ENCODE data around the gene DNAJC11. TPM values are rescaled to one million over a fixed set of nuclear protein-coding genes. Genes with fewer than 3 reads are reported as not detected.

The DNAJC11 gene
- total RNA-seq, 1 experiment from 2014 or later, result 61.0 TPM

DNA sequence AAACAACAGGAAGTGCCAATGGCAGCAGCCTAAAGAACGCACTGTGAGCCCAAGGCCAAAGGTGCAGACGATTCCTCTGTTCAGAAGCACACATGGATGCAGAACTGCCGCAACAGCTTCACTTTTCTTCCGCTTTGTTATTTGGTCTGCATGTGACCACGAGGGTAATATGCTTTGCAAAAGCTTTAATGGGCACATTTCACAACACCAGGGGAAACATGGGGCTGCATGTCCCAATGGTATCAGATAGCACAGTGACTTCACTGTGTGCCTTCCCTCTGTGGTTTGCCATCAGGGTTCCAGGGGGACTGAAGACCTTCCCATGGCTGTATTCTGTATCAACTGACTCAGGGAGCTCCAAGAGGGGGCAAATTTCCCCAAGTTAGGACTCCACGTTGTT lies 48.6 kb downstream of the DNAJC11 start:
- H3K9me3 Mint-ChIP-seq (ENCODE audit: unreplicated experiment), result no peaks in the 10 kb centered on the region
- Histone ChIP-seq H3K27me3 (replicated peaks; ENCODE audit: control insufficient read depth, insufficient read depth, low read length) (no peaks in the 10 kb centered on the region), H3K36me3 (ENCODE audit: control insufficient read depth, insufficient read depth, low read length) (peaks cover 1% of the 10 kb centered on the region; the same call in 1 of the 2 replicates), H3K4me1 (no peaks in the 10 kb centered on the region), H3K4me3 (ENCODE audit: low read depth, low read length) (no peak overlapping the region), H3K9me3 (no peaks in the 10 kb centered on the region)
- DNase-seq, result no peak
- TF ChIP-seq, protein P1, sequence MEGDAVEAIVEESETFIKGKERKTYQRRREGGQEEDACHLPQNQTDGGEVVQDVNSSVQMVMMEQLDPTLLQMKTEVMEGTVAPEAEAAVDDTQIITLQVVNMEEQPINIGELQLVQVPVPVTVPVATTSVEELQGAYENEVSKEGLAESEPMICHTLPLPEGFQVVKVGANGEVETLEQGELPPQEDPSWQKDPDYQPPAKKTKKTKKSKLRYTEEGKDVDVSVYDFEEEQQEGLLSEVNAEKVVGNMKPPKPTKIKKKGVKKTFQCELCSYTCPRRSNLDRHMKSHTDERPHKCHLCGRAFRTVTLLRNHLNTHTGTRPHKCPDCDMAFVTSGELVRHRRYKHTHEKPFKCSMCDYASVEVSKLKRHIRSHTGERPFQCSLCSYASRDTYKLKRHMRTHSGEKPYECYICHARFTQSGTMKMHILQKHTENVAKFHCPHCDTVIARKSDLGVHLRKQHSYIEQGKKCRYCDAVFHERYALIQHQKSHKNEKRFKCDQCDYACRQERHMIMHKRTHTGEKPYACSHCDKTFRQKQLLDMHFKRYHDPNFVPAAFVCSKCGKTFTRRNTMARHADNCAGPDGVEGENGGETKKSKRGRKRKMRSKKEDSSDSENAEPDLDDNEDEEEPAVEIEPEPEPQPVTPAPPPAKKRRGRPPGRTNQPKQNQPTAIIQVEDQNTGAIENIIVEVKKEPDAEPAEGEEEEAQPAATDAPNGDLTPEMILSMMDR (IDR thresholded peaks at IDR 0.05; ENCODE audit: insufficient read depth in 1 of 2, low read depth in 1 of 2, low read length in 1 of 2, severe bottlenecking in 1 of 2, unreplicated experiment in 1 of 2), result no peak
- intact Hi-C loops (cut with micrococcal nuclease; ENCODE audit: unreplicated experiment), result no loop called here
- H3K27me3 Mint-ChIP-seq (ENCODE audit: insufficient read depth, unreplicated experiment), result no peaks in the 10 kb centered on the region
- POLR2A ChIA-PET, result no interaction called here
- no peak overlapping the region for H3K27ac Mint-ChIP-seq (ENCODE audit: unreplicated experiment)
- no peaks in the 10 kb centered on the region for H3K4me1 Mint-ChIP-seq (ENCODE audit: low read depth, unreplicated experiment)
- no TSS peak for BruUV-seq (replicated peaks)
- peaks cover 25% of the 10 kb centered on the region for H3K36me3 Mint-ChIP-seq (ENCODE audit: insufficient read depth, unreplicated experiment)
- no peak overlapping the region for H3K4me3 Mint-ChIP-seq (ENCODE audit: unreplicated experiment)
- CTCF ChIA-PET, result no interaction called here

DNA sequence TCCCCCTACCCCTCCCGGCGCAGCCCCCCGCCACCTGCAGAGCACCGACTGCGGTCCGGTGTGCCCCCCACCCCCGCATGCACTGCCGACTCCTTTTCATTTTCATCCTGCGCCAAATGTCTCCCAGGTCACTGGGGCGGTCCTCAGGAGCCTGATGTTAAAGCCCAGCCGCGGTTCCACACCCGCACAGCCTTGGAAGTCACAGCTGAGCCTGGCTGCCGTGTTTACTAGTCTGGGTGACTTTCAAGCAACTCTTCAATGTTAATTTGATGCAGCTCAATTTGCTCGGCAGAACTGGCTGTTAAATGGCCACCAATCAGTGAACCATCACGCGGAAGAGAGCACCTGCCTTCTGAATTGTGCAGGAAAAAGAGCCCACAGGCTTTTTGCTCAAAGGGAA lies 49.7 kb downstream of the DNAJC11 start:
- Mint-ChIP-seq H3K9me3 (ENCODE audit: unreplicated experiment) (no peaks in the 10 kb centered on the region), H3K27ac (ENCODE audit: unreplicated experiment) (no peak overlapping the region), H3K4me1 (ENCODE audit: low read depth, unreplicated experiment) (no peaks in the 10 kb centered on the region), H3K36me3 (ENCODE audit: insufficient read depth, unreplicated experiment) (peaks cover 25% of the 10 kb centered on the region), H3K4me3 (ENCODE audit: unreplicated experiment) (no peak overlapping the region), H3K27me3 (ENCODE audit: insufficient read depth, unreplicated experiment) (no peaks in the 10 kb centered on the region)
- BruUV-seq (replicated peaks), result no TSS peak
- intact Hi-C loops (cut with micrococcal nuclease; ENCODE audit: unreplicated experiment), result no loop called here
- no peaks in the 10 kb centered on the region for H3K4me1 ChIP-seq
- CTCF ChIA-PET, result no interaction called here
- H3K4me3 ChIP-seq (ENCODE audit: low read depth, low read length), result no peak overlapping the region
- DNase-seq, result no peak
- POLR2A ChIA-PET, result no interaction called here
- H3K36me3 ChIP-seq (ENCODE audit: control insufficient read depth, insufficient read depth, low read length), result no peaks in the 10 kb centered on the region; the same call in 1 of the 2 replicates
- H3K27me3 ChIP-seq (replicated peaks; ENCODE audit: control insufficient read depth, insufficient read depth, low read length), result no peaks in the 10 kb centered on the region
- TF ChIP-seq, protein P1 (IDR thresholded peaks at IDR 0.05; ENCODE audit: insufficient read depth in 1 of 2, low read depth in 1 of 2, low read length in 1 of 2, severe bottlenecking in 1 of 2, unreplicated experiment in 1 of 2), result no peak
- no peaks in the 10 kb centered on the region for H3K9me3 ChIP-seq

GRCh38 chr1:6648556-6648955 lies 53.1 kb downstream of the DNAJC11 start:
- H3K27me3 Mint-ChIP-seq (ENCODE audit: insufficient read depth, unreplicated experiment), result no peaks in the 10 kb centered on the region
- ChIA-PET CTCF (no interaction called here), POLR2A (no interaction called here)
- no TSS peak for BruUV-seq (replicated peaks)
- TF ChIP-seq, protein P1 (IDR thresholded peaks at IDR 0.05; ENCODE audit: insufficient read depth in 1 of 2, low read depth in 1 of 2, low read length in 1 of 2, severe bottlenecking in 1 of 2, unreplicated experiment in 1 of 2), result no peak
- no peaks in the 10 kb centered on the region for H3K4me1 Mint-ChIP-seq (ENCODE audit: low read depth, unreplicated experiment)
- Histone ChIP-seq H3K36me3 (ENCODE audit: control insufficient read depth, insufficient read depth, low read length) (peaks cover 2% of the 10 kb centered on the region; the same call in 1 of the 2 replicates), H3K9me3 (no peaks in the 10 kb centered on the region), H3K4me3 (ENCODE audit: low read depth, low read length) (no peak overlapping the region), H3K4me1 (no peaks in the 10 kb centered on the region), H3K27me3 (replicated peaks; ENCODE audit: control insufficient read depth, insufficient read depth, low read length) (no peaks in the 10 kb centered on the region)
- H3K27ac Mint-ChIP-seq (ENCODE audit: unreplicated experiment), result no peak overlapping the region
- no peak overlapping the region for H3K4me3 Mint-ChIP-seq (ENCODE audit: unreplicated experiment)
- peaks cover 42% of the 10 kb centered on the region for H3K36me3 Mint-ChIP-seq (ENCODE audit: insufficient read depth, unreplicated experiment)
- H3K9me3 Mint-ChIP-seq (ENCODE audit: unreplicated experiment), result no peaks in the 10 kb centered on the region
- no peak for DNase-seq
- intact Hi-C loops (cut with micrococcal nuclease; ENCODE audit: unreplicated experiment), result no loop called here
